Measurements from ENCODE around the gene GJD4.

GJD4 gene

DNA sequence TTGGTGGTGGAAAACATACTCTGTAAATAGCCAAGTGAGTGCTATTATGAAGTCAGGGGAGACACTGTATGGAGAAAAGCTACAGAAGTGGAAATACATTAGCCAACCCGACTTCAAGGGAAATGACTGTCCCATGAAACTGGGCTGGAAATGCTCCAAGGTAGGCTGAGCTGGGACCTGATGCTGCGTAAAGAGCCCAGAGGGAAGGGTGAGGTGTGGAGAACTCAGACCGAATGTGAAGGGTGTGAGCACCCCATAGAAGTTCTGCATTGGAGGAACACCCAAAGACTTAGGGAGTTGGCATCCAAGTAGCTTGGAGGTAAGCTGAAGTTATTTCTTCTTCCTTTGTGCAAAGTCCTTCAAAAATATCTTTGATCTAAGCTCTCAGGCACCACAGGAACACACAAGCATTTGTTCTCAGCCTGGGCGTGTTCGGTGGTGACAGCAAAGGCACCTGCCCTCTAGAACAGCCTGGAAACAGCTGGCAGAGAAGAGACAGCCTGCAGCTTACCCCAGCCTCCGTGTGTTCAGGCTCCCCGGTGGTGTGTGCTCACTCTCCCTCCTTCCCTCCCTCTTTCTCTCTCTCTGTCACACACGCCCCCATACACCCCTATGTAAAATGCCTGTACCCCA lies 19.1 kb upstream of the GJD4 start:
- DNase-seq (ENCODE audit: insufficient read length, low spot score) (no peak), FAIRE-seq (no peak)
- TF ChIP-seq POLR2AphosphoS5 (IDR thresholded peaks at IDR 0.05; ENCODE audit: low read depth, low read length) (no peak), TAF1 (IDR thresholded peaks at IDR 0.05; ENCODE audit: low read depth, low read length) (no peak), PAX5 (IDR thresholded peaks at IDR 0.05; ENCODE audit: insufficient read depth, low read length, severe bottlenecking) (no peak)

GRCh38 chr10:35588836-35589235 lies 16.3 kb upstream of the GJD4 start:
- TF ChIP-seq POLR2A (IDR thresholded peaks at IDR 0.05; ENCODE audit: low read depth, low read length) (no peak), POLR2AphosphoS5 (IDR thresholded peaks at IDR 0.05; ENCODE audit: low read depth, low read length) (no peak), PAX5 (IDR thresholded peaks at IDR 0.05; ENCODE audit: insufficient read depth, low read length, severe bottlenecking) (no peak), POU2F2 (IDR thresholded peaks at IDR 0.05; ENCODE audit: low read depth, low read length) (no peak), SPI1 (IDR thresholded peaks at IDR 0.05; ENCODE audit: low read depth, low read length) (no peak), TAF1 (IDR thresholded peaks at IDR 0.05; ENCODE audit: low read depth, low read length) (no peak)
- DNase-seq (ENCODE audit: insufficient read length, low spot score) (no peak), FAIRE-seq (no peak)

GRCh38 chr10:35592441-35592840 lies 12.7 kb upstream of the GJD4 start:
- FAIRE-seq (no peak), DNase-seq (ENCODE audit: insufficient read length, low spot score) (no peak)
- TF ChIP-seq POLR2A (IDR thresholded peaks at IDR 0.05; ENCODE audit: low read depth, low read length) (no peak), SPI1 (IDR thresholded peaks at IDR 0.05; ENCODE audit: low read depth, low read length) (no peak), POLR2AphosphoS5 (IDR thresholded peaks at IDR 0.05; ENCODE audit: low read depth, low read length) (no peak), TAF1 (IDR thresholded peaks at IDR 0.05; ENCODE audit: low read depth, low read length) (no peak), POU2F2 (IDR thresholded peaks at IDR 0.05; ENCODE audit: low read depth, low read length) (no peak), PAX5 (IDR thresholded peaks at IDR 0.05; ENCODE audit: insufficient read depth, low read length, severe bottlenecking) (no peak)

- DNase-seq (ENCODE audit: insufficient read length, low spot score) (no peak), FAIRE-seq (no peak)
- TF ChIP-seq TAF1 (IDR thresholded peaks at IDR 0.05; ENCODE audit: low read depth, low read length) (no peak), POLR2A (IDR thresholded peaks at IDR 0.05; ENCODE audit: low read depth, low read length) (no peak), SPI1 (IDR thresholded peaks at IDR 0.05; ENCODE audit: low read depth, low read length) (peak; percentile 12; the same call in 1 of the 2 replicates), PAX5 (IDR thresholded peaks at IDR 0.05; ENCODE audit: insufficient read depth, low read length, severe bottlenecking) (no peak), POU2F2 (IDR thresholded peaks at IDR 0.05; ENCODE audit: low read depth, low read length) (no peak)
Measured at GRCh38 chr10:35594115-35595079, 10.7 kb upstream of the GJD4 start.

DNA sequence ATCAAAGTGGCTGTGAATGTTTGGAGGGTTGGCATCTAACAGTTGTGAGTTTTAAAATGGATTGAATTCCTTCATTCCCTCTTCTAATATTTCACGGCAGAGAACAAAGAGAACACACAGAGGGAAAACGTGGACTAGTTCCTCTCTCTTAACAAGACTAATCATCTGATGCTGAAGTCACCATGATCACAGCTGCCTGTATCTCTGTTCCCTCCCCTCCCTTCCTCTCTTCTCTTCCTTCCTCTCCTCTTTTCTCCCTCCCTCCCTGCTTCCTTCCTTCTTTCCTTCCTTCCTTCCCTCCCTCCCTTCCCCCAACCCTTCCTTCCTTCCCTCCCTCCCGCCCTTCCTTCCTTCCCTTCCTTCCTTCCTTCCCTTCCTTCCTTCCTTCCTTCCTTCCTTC lies 10.0 kb upstream of the GJD4 start:
- FAIRE-seq (no peak), DNase-seq (ENCODE audit: insufficient read length, low spot score) (no peak)

DNA sequence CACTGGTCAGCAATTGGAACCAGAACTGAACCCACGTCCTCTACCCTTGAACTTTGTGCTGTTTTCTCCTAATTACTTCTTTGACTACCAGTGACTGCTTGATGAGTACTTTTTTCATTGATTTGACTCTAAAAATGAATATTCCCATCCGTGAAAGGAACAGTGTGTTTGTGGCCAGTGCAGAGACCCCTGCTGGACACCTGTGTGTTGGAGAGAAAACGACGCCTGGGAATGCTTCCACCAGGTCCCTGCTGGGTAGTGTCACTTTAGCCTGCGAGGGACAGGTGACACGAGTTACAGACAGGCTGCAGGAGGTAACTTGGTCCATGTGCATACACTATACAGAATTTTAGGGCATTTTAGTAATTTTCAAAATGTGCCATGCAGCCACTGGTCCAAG lies 6.8 kb upstream of the GJD4 start:
- no peak for DNase-seq (ENCODE audit: insufficient read length, low spot score)
- no peak for FAIRE-seq
- TF ChIP-seq TAF1 (IDR thresholded peaks at IDR 0.05; ENCODE audit: low read depth, low read length): no peak
- TF ChIP-seq POLR2AphosphoS5 (IDR thresholded peaks at IDR 0.05; ENCODE audit: low read depth, low read length): no peak

More for the DNA sequence above, 10.0 kb upstream of the GJD4 start:
- TF ChIP-seq SPI1 (IDR thresholded peaks at IDR 0.05; ENCODE audit: low read depth, low read length) (no peak), POLR2A (IDR thresholded peaks at IDR 0.05; ENCODE audit: low read depth, low read length) (no peak), POLR2AphosphoS5 (IDR thresholded peaks at IDR 0.05; ENCODE audit: low read depth, low read length) (no peak), POU2F2 (IDR thresholded peaks at IDR 0.05; ENCODE audit: low read depth, low read length) (no peak), PAX5 (IDR thresholded peaks at IDR 0.05; ENCODE audit: insufficient read depth, low read length, severe bottlenecking) (no peak), TAF1 (IDR thresholded peaks at IDR 0.05; ENCODE audit: low read depth, low read length) (no peak)

DNA sequence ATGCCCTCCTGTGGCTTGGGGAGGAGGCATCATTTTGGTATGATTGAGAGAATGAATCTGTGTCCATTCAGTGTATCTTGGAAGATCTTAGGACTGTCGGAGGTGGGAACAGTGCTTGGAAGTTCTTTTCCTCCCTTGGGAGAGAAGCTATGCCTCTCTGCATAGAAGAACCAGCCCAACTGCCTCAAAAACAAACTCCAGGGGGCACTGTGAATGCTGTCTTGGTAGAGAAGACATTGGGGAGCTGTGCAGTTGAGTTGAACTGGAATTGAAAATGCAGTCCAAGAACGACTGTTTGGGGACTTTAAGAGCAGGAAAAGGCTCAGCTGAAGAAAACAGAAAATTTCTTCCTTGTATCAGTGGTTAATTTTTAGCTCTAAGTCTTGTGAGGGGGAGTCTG lies 4.9 kb upstream of the GJD4 start:
- TF ChIP-seq TAF1 (IDR thresholded peaks at IDR 0.05; ENCODE audit: low read depth, low read length) (no peak), SPI1 (IDR thresholded peaks at IDR 0.05; ENCODE audit: low read depth, low read length) (no peak), POU2F2 (IDR thresholded peaks at IDR 0.05; ENCODE audit: low read depth, low read length) (no peak), POLR2AphosphoS5 (IDR thresholded peaks at IDR 0.05; ENCODE audit: low read depth, low read length) (no peak), POLR2A (IDR thresholded peaks at IDR 0.05; ENCODE audit: low read depth, low read length) (no peak), PAX5 (IDR thresholded peaks at IDR 0.05; ENCODE audit: insufficient read depth, low read length, severe bottlenecking) (no peak)
- DNase-seq (ENCODE audit: insufficient read length, low spot score): no peak
- no peak for FAIRE-seq

DNA sequence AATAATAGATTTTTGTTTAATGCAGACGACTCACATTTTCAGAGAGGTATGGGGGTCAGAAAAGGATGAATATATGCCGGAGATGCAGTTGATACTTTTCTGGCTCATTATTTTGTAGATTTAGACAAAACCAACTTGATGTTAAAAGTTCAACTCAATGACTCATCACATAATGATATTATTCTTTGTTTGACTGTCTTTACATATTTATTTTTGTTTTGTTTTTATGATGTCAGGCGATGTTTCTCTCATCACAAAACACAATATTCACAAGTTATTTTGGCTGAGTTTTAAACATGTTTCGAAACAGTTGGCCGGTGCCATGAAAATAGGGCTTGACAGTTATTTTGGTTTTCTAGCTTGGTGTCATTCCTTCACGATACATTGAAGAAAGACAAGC lies 1.3 kb downstream of the GJD4 start:
- TF ChIP-seq SPI1 (IDR thresholded peaks at IDR 0.05; ENCODE audit: low read depth, low read length): no peak
- no peak for TF ChIP-seq POLR2AphosphoS5 (IDR thresholded peaks at IDR 0.05; ENCODE audit: low read depth, low read length)
- no peak for TF ChIP-seq POLR2A (IDR thresholded peaks at IDR 0.05; ENCODE audit: low read depth, low read length)
- no peak for TF ChIP-seq TAF1 (IDR thresholded peaks at IDR 0.05; ENCODE audit: low read depth, low read length)
- no peak for TF ChIP-seq POU2F2 (IDR thresholded peaks at IDR 0.05; ENCODE audit: low read depth, low read length)
- no peak for TF ChIP-seq PAX5 (IDR thresholded peaks at IDR 0.05; ENCODE audit: insufficient read depth, low read length, severe bottlenecking)
- DNase-seq (ENCODE audit: insufficient read length, low spot score) (no peak), FAIRE-seq (no peak)

DNA sequence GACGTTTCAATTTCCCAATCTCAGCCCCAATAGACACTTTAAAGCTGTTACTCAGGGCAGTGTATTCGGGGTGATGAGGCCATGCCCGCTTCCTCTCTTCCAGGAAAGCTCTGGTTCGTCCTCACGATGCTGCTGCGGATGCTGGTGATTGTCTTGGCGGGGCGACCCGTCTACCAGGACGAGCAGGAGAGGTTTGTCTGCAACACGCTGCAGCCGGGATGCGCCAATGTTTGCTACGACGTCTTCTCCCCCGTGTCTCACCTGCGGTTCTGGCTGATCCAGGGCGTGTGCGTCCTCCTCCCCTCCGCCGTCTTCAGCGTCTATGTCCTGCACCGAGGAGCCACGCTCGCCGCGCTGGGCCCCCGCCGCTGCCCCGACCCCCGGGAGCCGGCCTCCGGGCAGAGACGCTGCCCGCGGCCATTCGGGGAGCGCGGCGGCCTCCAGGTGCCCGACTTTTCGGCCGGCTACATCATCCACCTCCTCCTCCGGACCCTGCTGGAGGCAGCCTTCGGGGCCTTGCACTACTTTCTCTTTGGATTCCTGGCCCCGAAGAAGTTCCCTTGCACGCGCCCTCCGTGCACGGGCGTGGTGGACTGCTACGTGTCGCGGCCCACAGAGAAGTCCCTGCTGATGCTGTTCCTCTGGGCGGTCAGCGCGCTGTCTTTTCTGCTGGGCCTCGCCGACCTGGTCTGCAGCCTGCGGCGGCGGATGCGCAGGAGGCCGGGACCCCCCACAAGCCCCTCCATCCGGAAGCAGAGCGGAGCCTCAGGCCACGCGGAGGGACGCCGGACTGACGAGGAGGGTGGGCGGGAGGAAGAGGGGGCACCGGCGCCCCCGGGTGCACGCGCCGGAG lies 2.6 kb downstream of the GJD4 start:
- DNase-seq (ENCODE audit: insufficient read length, low spot score) (peak; percentile 20), FAIRE-seq (no peak)
- TF ChIP-seq TAF1 (IDR thresholded peaks at IDR 0.05; ENCODE audit: low read depth, low read length) (no peak), POLR2A (IDR thresholded peaks at IDR 0.05; ENCODE audit: low read depth, low read length) (no peak), POLR2AphosphoS5 (IDR thresholded peaks at IDR 0.05; ENCODE audit: low read depth, low read length) (no peak), PAX5 (IDR thresholded peaks at IDR 0.05; ENCODE audit: insufficient read depth, low read length, severe bottlenecking) (no peak), POU2F2 (IDR thresholded peaks at IDR 0.05; ENCODE audit: low read depth, low read length) (no peak), SPI1 (IDR thresholded peaks at IDR 0.05; ENCODE audit: low read depth, low read length) (no peak)
